ENCODE measurements around the gene EPB41.

DNA sequence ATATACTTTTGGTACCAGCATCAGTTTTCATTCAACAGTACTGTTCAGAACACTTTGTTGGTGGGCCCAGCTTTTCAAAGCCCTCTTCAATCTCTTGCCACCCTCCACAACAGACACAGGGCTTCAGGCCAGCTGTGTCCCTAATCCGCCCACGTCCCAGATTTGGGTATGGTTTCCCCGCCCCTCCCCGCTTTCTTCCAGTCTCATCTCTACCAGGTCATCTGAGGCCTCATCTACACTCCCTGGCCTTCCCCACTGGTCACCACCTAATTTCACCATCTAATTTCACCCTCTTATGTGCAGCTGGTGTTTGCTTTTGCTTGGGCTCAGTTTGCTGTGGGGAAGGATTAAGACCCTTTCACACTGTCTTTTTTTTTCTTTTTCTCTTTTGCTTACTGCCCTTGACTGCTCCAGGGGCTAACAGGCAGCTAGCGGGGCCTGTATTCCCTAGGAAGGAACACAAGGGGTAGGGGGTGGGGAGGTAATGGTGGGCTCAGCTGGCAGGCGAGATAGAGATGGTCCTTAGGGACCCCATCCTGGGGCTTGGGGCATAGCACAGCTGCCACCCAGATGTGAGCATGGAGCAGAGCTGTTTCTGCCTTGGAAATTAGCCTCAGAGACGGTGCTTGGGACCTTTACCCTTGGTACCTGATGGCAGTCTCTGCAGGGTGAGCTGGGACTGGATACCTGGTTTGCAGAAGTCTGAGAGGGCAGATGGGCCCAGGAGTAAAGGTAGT is 3.8 kb upstream of the EPB41 start:
- no peak for TF ChIP-seq LEF1 (IDR thresholded peaks at IDR 0.05; ENCODE audit: borderline replicate concordance)
- no peak for TF ChIP-seq NFRKB (IDR thresholded peaks at IDR 0.05)
- no peak for TF ChIP-seq CTBP1 (IDR thresholded peaks at IDR 0.05; ENCODE audit: borderline replicate concordance)
- TF ChIP-seq SP1 (IDR thresholded peaks at IDR 0.05), result no peak
- no peak for TF ChIP-seq FOXM1 (IDR thresholded peaks at IDR 0.05; ENCODE audit: borderline replicate concordance)
- TF ChIP-seq ARNT (IDR thresholded peaks at IDR 0.05), result no peak
- no peak for TF ChIP-seq ZNF384 (IDR thresholded peaks at IDR 0.05)
- TF ChIP-seq TARDBP (IDR thresholded peaks at IDR 0.05), result no peak
